HG03442 (cell line): ENCODE data around the gene RHEB.

Experiments used
- ATAC-seq: cut with Tn5 transposase; IDR thresholded peaks from one replicate; pipeline ENCODE4 v1.9.1; 2021; ENCODE audit warnings: mild to moderate bottlenecking, moderate library complexity; ENCODE audit not compliant: unreplicated experiment

RHEB gene

GRCh38 chr7:151472644-151473380 lies 46.9 kb downstream of the RHEB start:
- peak; percentile 36 for ATAC-seq

DNA sequence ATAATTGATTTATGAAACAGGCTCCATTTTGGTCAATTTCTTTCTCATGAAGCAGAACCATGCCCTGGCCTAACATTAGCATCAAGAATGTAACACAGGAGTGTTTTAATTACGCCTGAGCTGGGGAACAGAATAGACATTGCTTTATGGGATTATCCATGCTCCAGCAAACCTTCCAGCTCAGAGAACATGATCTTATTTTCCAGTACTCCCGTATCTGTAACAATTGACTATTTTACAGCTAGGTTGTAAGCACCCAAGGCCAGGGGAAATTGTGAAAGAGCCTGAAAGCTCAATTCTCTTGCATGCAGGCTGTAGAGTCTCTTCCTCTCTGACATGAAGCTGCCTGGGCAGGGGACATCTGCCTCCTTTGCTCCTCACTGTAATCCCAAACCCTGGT lies 49.0 kb downstream of the RHEB start:
- no peak for ATAC-seq

DNA sequence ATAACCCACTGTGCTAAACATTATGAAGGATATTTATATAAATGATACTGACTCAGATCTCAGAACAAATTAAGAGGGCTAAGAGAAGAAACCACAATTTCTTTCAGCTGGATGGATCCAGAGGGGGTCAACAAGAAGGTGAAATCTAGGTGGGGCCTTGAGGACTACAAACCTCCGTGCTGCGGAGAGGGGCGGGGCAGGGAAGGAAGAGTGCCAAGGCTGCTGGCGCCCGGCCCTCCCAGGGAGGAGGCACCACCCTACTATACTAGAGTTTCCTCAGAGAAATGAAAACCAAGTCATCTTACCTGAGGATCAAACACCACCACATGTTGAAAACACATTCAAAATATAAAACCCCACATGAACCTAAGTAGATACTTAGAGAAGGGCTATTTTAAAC lies 50.4 kb downstream of the RHEB start:
- no peak for ATAC-seq

DNA sequence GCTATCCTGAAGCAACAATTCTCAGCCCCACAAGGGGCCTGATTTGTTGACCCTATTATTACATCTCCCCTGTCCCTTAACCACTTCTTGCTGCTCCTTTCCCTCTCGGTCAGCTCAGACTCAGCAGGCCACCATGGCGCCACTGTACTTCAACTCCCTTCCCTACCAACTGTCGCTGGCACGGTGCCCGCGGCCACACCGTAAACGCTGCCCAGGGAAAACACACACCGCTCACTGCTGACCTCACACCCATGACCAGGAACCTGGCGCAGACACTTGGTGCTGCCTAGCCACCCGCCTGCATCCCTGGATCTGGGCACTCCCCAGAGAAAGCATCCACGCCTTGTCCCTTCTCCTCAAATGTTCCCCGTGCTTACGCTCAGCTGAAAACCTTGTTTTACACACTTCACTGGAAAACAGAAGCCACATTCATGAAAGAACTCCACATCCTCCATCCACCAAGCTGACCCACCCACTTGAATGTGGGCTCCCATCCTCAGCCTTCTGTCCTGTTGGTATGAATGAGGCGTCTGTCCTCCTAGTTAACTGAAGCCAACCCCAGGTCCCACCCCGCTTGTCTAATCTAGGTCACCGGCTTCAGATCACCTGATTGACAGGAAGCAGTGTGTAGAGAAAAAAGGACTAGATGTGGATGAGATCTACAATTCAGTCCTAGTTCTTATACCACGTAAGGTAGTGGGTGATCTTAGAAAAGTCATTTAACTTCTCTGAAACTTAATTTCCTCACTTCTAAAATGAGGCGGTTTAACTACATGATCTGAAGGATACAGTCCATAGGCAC lies 51.3 kb downstream of the RHEB start:
- ATAC-seq, result no peak

DNA sequence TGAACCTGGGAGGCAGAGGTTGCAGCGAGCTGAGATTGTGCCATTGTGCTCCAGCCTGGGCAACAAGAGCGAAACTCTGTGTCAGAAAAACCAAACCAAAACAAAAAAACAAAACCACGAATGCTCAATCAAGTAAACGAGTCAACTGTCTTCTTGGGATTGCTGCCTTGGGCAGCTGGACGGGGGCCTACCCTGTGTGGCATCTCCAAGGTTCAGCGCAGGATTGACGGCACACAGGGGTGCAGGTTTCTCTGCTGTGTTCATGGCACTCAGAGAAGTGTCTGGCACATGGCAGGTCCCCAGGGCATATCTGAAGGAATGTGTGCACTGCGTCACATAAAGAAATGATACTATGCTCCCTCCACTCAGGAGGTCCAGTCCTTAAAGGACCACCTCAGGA lies 54.5 kb downstream of the RHEB start:
- ATAC-seq, result no peak

GRCh38 chr7:151462306-151462779 lies 57.4 kb downstream of the RHEB start:
- ATAC-seq, result no peak

GRCh38 chr7:151461942-151462230 lies 57.8 kb downstream of the RHEB start:
- no peak for ATAC-seq

GRCh38 chr7:151461096-151461941 lies 58.4 kb downstream of the RHEB start:
- ATAC-seq, result no peak

- ATAC-seq, result no peak
Measured at GRCh38 chr7:151460474-151460855, 59.2 kb downstream of the RHEB start.

- no peak for ATAC-seq
Measured at GRCh38 chr7:151459726-151460473, 59.8 kb downstream of the RHEB start.

DNA sequence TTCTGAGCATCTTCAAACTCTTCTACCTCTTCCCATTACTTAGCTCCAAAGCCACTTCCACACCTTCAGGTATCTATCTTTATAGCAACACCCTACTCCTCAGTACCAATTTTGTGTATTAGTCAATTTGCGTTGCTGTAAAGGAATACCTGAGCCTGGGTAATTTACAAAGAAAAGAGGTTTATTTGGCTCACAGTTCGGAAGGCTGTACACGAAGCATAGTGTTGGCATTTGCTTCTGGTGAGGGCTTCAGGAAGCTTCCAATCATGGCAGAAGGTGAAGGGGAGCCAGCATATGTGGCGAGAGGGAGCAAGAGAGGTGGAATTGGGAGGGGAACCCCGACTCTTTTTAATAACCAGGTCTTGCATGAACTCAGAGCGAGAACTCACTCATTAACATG lies 62.2 kb downstream of the RHEB start:
- no peak for ATAC-seq

- ATAC-seq, result no peak
Measured at GRCh38 chr7:151456782-151457181, 62.9 kb downstream of the RHEB start.

GRCh38 chr7:151456276-151456675 lies 63.4 kb downstream of the RHEB start:
- no peak for ATAC-seq

DNA sequence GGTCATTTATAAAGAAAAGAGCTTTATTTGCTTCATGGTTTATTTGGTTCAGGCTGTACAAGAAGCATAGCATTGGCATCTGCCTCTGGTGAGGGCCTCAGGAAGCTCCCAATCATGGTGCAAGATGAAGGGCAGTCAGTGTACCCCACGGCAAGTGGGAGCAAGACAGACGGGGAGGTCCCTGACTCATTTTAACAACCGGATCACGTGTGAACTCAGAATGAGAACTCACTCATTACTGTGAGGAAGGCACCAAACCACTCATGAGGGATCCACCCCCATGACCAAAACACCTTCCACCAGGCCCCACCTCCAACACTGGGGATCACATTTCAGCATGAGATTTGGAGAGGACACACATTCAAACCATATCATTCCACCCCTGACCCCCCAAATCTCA lies 64.0 kb downstream of the RHEB start:
- ATAC-seq, result no peak

GRCh38 chr7:151454932-151455530 lies 64.7 kb downstream of the RHEB start:
- ATAC-seq, result no peak

- ATAC-seq, result no peak
Measured at GRCh38 chr7:151454305-151454704, 65.4 kb downstream of the RHEB start.

- no peak for ATAC-seq
Measured at GRCh38 chr7:151453326-151453791, 66.3 kb downstream of the RHEB start.

DNA sequence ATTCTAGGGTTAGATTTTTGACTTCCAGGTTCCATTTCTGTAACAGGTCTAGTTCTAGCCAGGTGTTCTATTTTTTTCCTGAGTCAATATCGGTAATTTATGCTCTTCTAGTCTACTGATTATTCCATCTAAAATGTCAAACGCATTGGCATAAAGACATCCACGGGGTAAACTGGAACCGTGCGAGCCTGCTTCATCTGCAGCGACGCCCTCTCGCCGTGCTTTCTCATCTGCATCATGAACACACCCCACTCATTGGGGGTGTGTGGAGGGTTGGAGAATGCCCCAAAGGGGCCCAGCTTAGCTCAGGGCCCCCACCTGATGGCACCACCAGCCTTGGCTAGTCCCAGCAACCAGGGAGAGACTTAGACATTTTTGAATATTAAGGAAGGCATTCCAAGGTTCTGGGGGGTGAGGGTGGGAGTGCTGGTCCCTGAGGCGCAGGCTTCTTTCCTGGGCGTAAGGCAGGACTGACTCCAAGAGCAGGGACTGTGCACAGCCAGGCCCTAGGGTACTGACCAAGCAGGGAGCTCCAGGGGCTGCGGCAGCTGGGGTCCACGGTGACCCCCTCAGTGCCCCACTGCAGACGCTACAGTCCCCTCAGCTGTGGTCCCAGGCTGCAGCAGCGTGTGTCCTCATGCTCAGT lies 66.9 kb downstream of the RHEB start:
- ATAC-seq, result no peak

DNA sequence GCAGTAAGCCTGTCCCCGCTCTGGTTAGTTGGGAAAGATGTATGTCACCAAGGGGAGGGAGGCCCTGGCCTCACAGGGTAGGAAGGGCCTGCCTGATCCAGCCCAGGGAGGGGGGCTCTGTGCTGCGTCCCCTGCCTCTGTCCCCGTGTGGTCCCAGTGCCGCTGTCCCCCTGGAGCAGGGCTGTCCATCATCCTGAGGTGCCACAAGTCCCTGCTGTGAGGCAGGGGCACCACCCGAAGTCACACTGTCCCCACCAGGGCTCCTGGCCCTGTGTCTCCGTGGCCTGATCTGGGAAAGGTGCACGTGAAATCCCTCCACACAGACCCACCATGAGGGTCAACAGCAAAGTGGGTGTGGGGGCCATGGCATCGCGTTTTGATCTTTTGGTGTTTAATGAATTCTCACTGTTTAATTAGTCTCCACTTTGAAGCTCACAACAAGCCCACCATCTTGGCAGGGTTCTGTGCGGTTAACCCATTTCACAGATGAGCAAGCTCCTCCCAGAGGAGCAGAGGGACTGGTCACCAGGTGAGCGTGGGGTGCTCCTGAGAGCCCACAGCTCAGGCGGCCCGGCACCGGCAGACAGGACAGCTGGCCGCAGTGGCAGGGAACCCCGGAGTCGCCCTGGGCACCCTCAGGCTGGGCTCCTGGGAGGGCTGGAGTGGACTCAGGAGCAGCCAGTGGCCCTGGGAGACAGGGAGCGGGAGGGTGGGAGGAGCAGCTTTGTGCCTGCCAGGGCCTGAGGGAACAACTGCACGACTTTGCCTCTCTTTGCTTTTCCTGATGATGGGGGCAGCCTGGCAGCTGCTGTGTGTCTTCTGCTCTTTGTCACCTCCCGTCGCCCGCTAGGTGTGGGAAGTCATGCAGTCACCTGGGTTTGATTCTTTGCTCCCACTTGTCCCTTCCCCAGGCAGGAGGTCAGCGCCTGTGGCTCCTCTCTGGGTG lies 67.8 kb downstream of the RHEB start:
- ATAC-seq, result no peak
